NK-92 (cell line): Measurements from ENCODE around the gene RPS6KC1.
A peak's percentile ranks its signal among the peaks of the same experiment; 100 is the strongest.
"Not testable (repeated sequence)": the region's sequence is repeated elsewhere in the genome, so short reads cannot be mapped to it uniquely, and the experiment has no call there.

Experiments
- DNase-seq: peaks from one replicate; lab custom pipeline; 2025; ENCODE audit not compliant: unreplicated experiment; lab: John Stamatoyannopoulos, UW

RPS6KC1 gene

GRCh38 chr1:213051127-213051880 is at the start of gene RPS6KC1:
Gene RPS6KC1, plus strand, starts transcription at chr1:213051241. Its CDS starts 164 bp downstream, at chr1:213051405.
- no peak for DNase-seq

- DNase-seq = no peak
Measured at GRCh38 chr1:213003256-213003655, 47.8 kb upstream of the RPS6KC1 start.

GRCh38 chr1:213008564-213008963 is 42.5 kb upstream of the RPS6KC1 start:
- DNase-seq = no peak

- DNase-seq = no peak
Measured at GRCh38 chr1:213014642-213015041, 36.4 kb upstream of the RPS6KC1 start.

GRCh38 chr1:213015099-213016050 is 35.7 kb upstream of the RPS6KC1 start, which contains the start of gene ANGEL2:
Gene ANGEL2, minus strand, starts transcription at chr1:213015867. Its CDS starts 196 bp downstream, at chr1:213015671.
- DNase-seq = peak; percentile 77

GRCh38 chr1:213017447-213018273 is 33.4 kb upstream of the RPS6KC1 start:
- DNase-seq = no peak

DNA sequence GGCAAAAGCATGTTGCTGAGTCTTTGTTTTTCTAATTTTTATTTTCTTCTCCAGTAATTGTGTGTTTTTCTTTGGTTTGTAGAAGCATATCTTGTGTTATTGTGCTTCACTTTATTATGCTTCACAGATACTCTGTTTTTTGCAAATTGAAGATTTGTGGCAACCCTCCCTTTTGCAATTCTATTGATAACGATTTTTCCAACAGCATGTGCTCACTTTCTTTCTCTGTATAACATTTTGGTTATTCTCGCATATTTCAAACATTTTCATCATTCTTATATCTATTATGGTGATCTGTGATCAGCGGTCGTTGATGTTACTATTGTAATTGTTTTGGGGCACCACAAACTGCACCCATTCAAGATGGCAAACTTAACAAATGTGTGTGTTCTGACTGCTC is 31.6 kb upstream of the RPS6KC1 start:
- DNase-seq = no peak

GRCh38 chr1:213020016-213020415 is 31.0 kb upstream of the RPS6KC1 start:
- DNase-seq = no peak

- DNase-seq = not testable (repeated sequence)
Measured at GRCh38 chr1:213027024-213027423, 24.0 kb upstream of the RPS6KC1 start.

DNA sequence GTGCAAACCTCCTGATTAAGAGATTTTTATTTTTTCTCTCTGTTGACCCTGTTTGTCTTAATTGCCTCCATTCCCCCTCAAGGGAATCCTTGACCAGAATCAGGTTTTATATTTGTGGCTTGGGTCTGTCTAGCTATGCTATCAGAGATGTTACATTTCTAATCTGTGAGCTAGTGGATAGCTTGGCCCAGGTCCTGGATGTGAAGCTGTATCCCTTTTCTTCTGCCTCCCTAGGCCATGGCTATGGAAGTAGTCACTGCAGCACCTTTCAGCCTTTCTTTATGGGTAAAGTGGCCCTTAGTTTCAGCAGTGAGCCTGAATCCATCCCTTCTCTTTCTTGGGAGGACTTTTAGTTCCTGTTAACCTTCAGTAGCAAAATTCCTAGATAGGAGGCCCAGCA is 18.4 kb upstream of the RPS6KC1 start:
- no peak for DNase-seq

DNA sequence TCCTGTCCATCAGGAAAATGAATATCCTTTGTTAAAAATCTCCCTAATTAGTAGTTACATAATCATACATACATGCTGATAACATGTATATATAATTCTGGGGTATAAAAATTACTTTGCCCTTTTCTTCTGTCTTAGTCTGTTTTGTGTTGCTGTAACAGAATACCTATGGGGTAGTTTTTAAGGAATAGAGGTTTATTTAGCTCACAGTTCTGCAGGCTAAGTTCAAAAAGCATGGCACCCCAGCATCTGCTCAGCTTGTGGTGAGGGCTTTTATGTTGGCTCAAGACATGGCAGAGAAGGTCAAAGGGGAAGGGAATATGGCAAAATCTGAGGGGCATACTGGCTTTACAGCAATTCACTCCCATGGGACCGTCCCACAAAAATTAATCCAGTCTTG is 16.3 kb upstream of the RPS6KC1 start:
- DNase-seq = no peak

DNA sequence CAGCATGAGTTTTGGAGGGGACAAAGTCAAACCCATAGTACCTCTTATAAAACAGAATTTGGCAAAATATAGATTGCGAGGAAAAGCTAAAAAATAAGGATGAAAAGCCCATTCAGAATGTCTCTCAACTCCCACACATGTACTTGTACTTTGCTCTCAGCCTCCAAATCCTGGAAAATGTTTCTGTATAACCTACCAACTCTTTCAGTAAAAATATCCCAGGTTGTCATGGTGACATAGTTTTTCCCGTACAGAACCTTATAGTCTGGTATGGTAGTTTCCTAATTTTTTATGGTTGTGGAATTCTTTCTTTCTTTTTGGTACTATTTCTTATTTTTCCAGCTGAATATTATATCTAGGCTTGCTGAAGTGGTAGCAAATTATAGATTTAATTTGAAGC is 15.5 kb upstream of the RPS6KC1 start:
- DNase-seq = no peak

GRCh38 chr1:213041443-213041842 is 9.6 kb upstream of the RPS6KC1 start:
- no peak for DNase-seq

DNA sequence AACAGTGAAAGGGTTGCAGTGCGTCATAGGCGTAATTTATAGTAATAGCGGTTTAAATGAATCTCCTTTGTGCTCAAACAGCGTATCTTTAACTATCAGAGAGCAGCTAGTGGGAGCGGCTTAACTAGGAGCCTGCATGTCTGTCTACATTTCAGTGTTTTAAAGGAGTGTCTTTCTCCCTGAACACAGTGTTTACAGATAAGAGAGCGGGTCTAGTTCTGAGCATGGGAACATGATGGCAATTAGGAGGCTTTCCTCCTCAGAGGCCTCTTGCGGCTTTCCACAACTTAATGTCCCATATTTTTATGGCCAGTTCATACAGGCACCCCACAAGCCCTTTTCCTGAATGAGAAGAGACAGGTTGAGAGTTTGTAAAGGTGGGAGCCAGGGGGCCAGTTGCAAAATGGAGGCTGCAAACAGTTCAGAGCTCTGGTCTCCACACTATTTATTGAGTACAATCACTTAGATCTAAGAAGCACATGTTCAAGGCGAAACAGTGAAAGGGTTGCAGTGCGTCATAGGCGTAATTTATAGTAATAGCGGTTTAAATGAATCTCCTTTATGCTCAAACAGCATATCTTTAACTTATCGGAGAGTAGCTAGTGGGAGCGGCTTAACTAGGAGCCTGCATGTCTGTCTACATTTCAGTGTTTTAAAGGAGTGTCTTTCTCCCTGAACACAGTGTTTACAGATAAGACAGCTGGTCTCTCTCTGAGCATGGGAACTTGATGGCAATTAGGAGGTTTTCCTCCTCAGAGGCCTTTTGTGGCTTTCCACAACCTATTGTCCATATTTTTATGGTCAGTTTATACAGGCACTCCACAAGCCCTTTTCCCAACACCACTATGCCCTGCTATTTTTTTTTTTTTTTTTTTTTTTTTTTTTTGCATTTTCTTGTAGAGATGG is 5.5 kb upstream of the RPS6KC1 start:
- not testable (repeated sequence) for DNase-seq

- DNase-seq = no peak
Measured at GRCh38 chr1:213049232-213049631, 1.8 kb upstream of the RPS6KC1 start.

- no peak for DNase-seq
Measured at GRCh38 chr1:213050745-213051126, 305 bp upstream of the RPS6KC1 start.

- no peak for DNase-seq
Measured at GRCh38 chr1:213051881-213052202, 801 bp downstream of the RPS6KC1 start.

- DNase-seq = no peak
Measured at GRCh38 chr1:213053455-213053854, 2.4 kb downstream of the RPS6KC1 start.

DNA sequence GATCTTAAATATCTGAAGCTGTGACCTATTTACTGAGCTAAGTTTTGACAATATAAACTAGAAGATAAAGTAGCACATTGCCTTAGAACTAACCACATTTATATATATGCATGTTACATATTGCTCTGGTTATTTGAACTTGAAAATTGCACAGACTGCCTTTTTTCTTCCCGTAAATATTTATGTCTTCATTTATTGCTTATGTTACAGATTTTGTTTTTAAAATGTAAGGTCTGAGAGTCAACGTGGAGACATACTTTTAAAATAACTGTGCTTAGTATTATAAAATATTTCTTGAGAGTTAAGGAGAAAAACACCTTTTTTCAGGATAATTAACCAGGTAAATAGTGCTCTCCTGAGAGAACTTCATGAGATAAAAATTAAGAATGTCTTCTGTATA is 3.1 kb downstream of the RPS6KC1 start:
- DNase-seq = no peak
